Mesenteric fat pad (tissue), 1 donor: ENCODE measurements around the gene RAET1L. TPM values are rescaled to one million over a fixed set of nuclear protein-coding genes. Genes with fewer than 3 reads are reported as not detected.
A peak's percentile ranks its signal among the peaks of the same experiment; 100 is the strongest.
"Not testable (repeated sequence)": the region's sequence is repeated elsewhere in the genome, so short reads cannot be mapped to it uniquely, and the experiment has no call there.

Experiments used
- DNase-seq: peaks from one replicate; pipeline ENCODE4 v3.0.0-alpha.2; 2020; ENCODE audit warnings: low spot score
- total RNA-seq: library from RNA; stranded (reverse); fragmentation: NEBNext Ultra II Directional; extraction: Animal tissue kit (Norgen Biotek cat#: 25700); gene quantifications from one replicate; pipeline ENCODE4 v1.2.1, GENCODE V29; 2021
- donor health status: DM: yes; HTN: yes; CAD: no.

RAET1L gene
- total RNA-seq, 1 donor from 2014 or later: not detected

DNA sequence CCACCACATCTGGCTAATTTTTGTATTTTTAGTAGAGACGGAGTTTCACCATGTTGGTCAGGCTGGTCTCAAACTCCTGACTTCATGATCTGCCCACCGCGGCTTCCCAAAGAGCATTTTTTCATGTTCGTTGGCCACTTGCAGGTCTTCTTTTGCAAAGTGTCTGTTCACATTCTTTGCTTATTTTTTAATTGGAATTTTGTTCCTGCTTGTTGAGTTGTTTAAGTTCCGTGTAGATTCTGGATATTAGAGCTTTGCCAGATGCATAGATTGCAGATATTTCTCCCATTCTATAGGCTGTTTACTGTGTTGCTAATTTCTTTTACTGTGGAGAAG is 8.2 kb downstream of the RAET1L start:
- not testable (repeated sequence) for DNase-seq

DNA sequence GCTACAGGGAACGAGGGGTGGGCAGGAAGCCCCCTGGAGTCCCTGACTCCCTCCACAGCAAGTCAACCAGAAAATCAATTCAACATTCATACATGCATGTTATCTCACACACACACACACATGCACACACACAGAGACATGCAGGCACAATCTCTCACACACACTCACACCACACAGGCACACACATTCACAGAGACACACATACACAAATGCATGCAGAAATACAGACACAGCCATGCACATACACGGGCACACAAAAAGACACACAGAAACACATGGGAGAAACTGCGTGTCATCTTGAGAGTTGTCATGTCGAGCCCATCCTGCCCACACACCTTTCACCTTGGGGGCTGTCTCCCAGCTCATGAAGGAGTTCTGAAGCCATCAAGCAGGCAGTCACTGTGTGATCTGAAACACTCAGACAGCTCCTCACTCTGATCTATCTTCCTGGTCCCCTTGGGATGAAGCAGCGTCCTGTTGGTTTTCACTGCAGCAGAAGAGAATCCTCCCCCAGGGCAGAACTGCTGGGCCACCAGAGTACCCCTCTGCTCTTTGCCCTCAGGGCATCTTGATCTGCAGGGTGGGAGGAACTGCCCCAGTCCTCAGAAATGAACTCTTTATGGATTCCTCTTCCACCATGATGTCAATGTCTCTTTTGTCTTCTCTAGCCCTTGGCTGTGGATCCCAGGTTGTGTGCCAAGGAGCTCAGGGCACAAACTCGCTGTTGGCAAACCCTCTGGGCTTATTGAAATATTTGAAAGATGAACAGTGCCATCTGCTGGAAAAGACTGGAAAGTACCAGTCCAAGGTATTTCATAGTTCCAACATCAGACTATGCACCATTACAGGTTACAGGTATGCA is 8.8 kb downstream of the RAET1L start:
- peak; percentile 49 for DNase-seq

DNA sequence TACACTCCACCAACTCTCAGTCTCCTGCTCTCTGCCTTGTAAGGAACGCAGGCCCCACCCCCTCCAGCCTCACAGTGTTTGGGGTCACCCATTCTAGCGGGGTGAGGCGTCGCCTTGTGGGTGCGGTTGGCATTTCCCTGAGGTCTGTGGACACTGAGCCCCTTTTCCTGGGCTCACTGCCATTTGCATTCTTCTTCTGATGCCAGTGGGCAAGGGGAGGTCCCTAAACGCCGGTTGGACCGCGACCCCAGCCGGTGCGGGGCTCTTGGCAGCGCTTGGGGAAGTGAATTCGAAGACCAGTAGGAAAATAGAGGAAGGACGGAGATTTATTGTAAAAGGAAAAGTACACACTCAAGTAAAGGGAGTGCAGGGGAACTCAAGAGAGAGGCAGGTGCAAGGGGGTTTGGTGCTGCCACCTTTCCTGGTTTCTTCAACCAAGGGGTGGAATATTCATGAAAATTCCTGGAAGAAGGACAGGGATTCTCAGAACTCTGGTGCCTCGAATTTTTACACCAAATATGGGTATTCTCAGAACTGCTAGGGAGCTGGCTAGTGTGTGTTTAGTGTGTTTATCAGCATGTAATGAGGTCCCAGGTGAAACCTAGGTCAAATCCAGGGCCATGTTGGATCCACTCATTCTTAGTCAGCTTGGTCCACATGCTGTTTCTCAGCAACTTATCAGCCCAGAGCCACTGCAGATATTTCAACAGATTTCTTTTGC is 9.9 kb downstream of the RAET1L start:
- DNase-seq: peak; percentile 74

DNA sequence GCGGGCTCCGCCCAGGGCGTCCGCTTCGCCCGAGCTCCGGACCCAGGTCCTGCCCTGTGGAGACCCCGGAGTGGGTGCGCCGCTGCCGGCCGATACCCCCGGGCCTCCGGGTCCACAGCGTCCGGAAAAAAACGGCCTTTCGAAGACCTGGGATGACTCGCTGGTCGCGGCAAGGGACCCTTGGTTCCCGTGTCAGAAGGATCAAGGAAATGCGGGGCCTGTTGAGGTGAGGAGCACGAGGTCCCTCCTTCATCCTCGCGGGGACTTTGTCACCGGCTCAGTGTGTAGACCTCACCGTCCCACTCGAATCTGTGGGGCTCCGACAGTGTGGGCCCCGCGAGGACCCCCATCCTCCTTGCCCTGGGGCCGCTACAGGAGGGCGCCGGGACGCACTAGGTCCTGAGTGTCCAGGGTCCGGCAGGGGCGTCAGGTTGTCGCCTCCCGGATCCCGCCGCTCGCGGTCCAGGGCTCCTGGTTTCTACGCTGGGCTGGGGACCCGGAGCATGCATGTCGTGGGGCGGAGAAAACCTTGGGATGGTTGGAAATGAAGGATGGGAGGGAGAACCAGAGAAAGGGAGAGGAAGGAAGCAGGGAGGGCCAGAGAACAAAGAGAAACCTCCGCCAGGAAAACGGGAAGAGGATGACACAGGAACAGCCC is 10.6 kb downstream of the RAET1L start:
- not testable (repeated sequence) for DNase-seq

DNA sequence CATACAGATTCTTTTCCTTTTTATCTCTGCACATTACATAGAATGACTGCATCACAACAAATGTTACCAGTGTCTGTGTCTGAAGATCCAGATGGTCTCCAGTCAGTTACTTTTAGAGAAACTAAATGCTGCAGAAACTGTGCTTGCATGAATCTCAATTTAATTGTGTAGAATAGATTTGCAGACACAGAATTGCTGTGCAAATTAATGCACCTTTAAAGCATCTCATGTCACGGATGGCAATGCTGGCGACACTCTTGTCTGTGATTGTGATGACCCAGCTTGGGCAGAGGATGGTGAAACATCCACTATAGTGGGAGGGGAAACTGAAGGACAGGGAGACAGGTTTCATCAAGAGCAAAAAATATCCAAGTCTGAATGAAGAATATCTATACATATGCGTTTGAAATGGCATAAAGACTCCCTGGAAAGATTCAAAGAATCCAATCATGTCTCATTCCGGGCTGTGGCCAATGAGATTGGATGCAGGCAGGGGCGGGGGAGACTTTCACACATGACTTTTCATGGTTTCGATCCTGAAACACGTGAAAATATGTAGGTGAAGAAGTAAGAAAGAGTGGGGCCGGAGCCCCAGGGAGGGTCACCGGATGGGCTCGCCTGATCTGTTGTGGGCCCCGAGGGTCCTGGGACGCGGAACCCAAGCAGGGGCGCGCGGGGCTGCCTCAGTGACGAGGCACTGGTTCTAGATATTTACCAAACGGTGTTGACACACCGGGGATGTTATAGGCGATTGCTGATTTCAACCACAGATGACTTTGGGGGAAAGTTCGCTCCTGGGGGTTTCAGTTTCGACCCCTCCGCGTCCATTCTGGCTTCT is 11.3 kb downstream of the RAET1L start:
- DNase-seq: not testable (repeated sequence)

DNA sequence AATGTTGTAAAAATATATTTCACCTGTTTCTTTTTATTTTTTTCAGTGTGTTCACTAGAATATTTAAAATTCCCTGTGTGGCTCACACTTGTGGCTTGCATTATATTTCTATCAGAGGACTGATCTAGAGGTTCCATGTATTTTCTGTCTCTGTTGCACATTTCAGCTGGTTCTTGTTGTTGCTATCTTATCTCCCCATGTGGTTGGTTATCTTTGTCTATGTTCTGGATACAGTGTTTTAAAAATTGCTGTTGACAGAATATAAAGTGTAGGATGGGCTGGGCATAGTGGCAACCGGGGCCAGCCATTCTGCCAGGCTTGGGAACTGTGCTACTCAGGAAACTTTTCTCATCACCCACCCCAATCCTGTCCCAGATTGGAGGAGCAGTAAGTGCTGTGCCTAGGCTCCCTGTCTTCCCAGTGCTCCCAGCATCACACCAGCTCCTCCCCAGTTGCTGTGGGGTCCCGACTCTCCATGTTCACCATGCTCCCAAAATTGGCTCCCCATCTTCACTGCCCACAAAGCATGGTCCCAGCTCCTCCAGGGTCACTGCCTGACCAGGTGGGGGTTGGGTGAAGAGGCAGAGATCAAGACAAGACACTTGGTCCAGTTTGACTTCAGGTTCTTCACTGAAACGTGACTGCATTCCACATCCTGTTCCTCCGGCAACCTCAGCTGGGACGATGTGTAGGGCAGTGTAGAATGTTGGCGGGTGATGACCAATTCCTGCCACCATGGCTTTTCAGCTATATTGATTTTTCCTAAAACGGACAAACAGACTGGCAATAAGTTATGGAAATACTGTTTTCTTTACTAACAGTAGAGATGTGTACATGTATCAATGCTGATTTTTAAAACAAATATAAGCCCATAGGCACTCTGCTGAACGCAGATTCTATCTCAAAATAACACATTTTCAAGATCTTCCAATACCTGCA is 12.2 kb downstream of the RAET1L start:
- DNase-seq: peak; percentile 67

DNA sequence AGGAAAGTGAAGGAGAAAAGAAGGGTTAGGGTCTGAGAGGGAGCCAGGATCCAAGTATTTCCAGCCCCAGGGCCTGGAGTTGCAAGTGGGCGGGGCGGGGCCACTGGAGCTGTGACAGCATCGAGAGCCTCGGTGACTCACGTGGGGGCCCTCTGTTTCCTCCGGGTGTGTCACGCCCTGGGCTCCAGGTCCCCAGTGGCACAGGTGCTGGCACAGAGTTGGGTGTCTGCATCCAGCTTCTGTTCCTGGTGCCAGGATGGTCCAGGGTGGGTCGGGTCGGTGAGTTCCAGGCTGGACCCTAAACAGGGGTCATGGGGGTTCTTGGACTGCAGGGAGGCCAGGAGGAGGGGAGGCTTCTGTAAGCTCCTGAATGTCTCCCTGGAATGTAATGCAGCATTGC is 16.7 kb downstream of the RAET1L start:
- peak; percentile 84 for DNase-seq

DNA sequence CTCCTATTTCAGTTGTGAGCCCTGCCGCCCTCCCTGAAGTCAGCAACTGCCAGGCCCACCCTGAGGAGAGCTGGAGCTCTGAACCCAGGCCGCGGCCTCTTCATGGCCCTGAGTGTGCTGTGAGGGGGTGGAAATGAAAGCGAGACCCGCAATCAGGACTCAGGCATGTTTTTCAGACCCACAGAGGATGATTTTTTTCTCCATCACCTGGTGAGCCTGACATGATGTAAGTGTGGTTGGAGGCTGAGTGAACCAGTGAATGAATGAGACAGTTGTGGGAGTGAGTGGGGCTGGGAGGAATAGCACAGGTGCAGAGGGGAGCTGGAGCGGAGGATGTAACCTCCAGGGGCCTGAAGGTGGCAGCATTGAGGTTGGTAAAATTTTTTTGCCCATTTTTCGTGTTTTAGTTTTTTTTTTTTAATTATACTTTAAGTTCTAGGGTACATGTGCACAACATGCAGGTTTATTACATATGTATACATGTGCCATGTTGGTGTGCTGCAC is 18.3 kb downstream of the RAET1L start:
- no peak for DNase-seq

DNA sequence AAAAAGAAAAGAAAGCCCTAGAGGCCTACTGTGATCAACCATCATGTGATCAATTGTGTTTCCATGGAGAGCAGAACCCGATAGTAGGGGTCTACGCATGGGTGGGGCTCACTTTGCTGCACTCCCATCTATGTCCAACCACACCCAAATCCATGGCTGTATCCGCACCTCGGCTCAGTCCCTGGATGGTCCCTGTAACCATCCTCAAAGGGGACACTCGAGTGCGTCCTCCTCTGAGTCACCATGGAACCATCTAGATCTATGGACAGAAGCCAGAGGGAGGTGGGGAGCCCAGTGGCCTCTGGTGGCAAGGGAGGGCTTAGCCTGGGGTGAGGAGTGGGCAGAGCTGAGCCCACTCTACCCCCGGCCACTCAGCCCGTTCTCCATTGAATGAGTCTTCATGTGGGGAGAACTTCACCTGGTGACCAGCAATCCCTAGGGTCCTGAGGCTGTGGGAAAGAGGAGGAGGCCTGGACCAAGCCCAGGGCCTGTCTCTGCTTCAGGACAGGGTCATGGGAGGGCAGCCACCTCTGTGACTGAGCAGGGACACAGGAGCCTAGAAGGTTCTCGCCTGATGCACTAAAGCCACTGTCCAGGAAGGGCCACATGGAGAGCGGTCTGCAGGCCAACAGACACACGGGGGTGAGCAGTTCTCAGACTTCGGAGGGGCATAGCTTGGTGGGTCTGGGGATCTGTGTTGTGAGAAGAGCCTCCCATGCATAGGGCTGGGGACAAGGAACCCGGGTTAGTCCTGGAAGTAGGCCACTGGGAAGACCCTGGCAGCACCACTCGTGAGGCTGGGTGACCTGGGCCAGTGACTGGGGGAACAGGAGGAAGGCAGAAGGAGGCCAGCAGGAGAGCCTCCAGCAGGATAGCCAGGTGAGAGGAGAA is 19.3 kb downstream of the RAET1L start:
- peak; percentile 76 for DNase-seq

DNA sequence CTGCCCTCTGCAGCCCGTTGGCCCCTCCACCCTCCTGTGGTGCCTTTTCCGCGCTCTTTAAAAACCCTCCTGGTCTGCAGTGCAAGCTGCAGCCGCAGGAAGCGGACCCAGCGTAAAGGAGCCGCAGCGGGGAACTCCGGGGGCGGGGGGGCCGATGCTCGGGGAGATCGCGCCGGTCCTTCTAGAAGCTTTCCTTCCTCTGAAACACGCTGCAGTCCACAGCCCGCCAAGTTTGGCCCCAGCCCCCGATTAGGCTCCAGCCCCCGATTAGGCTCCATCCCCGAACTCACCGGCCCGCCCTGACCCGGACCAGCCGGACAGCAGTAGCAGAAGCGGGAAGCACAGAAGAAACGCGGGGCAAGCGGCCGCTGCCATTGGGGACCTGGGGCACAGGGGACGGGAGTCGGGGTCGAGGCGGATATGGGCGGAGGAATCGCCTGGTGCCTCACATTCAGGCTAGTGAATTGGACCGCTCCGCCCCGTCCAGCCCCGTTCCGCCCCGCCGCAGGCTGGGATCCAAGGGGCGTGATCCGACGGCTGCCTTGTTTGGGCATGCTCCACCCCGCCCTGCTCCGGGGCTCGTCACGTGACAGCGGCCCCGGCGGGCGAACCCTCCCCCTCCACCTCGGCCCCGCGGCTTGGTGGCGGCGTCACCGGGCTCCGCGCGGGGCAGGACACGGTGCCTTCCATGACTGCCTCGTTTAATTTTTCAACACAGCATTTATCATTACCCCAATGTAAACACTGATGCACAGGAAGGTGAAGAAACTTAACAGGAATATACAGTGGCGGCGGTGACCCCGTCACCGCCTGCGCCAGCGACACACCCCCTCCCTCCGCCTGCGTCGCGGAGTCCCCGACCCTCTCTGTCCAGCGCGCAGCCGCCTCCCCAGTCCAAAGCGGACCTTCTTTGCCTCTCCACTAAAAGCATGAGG is 20.3 kb downstream of the RAET1L start:
- DNase-seq: peak; percentile 97

DNA sequence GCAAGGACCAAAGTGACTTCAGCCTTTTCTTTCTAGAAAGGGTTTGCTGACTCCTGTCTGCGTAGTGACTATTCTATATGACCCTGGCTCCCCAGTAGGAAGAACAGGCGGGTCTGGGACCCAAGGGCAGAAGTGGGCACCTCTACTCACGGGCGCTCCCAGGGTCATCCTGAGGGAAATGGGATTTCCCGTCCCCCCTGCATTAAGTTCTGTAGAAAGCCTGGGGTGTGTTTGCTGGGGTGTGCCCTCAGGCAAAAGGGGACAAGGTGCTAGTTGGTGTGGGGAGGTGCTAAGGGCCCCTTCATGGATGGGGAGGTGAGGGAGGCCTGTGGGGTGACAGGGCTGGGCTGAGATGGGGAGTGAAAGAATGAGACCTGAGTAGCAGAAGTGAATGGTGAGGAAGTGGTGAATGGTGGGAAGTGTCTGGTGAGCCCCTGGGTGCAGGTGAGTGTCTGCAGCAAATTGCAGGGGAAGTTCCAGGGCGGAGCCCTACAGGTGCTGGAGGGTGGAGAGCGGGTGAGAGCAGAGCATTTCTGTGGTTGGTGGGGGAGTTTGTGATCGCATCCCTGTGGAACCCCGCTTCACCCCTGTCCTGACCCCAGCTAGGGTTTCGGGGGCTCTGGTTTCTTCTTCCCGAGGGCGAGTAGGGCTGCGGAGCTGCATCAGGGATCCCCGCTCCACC is 21.1 kb downstream of the RAET1L start:
- peak; percentile 41 for DNase-seq

DNA sequence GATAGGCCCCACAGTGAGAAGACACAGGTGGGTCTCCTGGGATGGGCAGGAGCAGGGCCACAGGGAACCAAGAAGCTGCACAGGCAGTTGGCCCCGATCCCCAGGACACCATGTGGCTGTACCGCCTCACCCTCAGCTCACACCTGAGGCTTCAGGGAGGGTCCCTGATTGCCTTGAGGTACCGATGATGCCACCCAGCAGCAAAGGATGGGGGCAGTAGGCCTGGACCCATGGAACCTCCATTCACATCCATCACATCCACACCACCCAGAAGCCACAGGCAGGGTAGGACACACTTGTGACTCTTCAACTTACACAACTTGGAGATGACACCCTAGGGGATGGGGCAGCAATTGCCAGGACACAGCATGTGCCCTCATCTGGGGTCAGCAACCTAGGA is 21.7 kb downstream of the RAET1L start:
- peak; percentile 62 for DNase-seq

DNA sequence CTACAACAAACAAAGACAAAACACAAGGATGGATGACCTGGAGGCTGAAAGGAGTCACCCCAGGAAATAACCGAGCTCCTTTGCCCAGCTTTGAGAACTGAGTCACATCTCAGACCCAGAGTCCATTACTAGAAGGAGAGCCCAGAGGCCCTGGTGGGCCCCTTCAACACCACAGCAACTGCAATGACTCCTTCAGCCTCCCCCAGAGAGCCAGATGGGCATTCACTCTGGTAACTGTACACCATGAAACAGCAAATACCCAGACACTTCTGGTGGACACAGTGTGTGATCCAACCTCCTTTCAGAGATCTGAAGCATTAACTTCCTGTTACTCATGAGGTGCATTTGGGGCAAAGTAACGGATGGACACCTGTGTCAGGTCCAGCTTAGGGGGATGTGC is 22.6 kb downstream of the RAET1L start:
- peak; percentile 57 for DNase-seq

DNA sequence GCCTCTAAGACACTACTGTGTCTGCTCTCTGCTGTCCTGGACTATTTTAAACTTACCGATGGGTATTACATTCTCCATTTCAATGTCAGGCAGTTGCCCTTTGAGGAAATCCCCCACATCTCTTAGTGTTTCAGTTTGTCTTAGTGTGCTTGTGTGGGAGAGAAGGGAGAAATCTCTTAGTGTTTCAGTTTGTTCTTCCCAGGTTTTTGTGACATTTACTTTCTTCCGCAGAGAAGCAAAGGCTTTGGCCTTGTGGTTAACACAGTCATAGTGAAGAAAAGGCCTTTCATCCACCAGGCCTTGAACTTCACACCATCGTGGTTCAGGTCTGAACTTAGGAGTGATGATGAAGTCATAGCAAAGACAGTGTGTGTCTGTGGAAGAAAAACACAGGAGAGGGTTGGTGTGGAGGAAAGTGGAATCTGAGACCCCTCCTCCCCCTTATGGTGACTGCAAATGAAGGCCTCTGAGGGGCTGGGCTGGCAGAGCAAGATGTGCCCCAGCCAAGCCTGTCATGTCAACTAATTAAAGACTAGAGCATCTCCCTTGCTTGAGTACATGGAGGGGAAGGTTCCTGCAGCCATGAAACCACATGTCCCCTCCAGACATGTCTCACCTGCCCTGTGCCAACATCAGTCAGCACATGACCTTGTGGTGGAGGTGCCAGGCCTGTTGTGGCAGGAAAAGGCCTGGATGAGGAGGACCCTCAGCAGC is 23.9 kb downstream of the RAET1L start:
- DNase-seq: peak; percentile 45

DNA sequence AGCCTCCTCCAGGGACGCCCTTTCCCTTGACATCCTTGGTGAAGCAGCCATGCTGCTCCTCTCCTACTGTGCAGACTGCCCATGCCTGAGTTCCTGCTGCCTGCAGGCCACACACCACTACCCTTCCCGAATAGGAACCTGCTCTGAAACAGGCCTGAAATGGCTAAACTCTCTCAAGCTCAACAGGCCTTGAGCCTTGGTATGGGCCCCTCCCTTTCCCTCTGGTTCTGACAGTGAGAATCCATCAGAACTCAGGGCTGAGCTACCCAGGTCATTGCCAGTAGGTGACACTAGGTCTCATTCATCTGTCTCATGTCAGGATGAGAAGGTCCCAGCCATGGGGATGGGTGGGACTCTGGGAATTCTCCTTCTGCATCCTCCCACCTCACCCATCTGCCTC is 25.7 kb downstream of the RAET1L start:
- DNase-seq: peak; percentile 43

DNA sequence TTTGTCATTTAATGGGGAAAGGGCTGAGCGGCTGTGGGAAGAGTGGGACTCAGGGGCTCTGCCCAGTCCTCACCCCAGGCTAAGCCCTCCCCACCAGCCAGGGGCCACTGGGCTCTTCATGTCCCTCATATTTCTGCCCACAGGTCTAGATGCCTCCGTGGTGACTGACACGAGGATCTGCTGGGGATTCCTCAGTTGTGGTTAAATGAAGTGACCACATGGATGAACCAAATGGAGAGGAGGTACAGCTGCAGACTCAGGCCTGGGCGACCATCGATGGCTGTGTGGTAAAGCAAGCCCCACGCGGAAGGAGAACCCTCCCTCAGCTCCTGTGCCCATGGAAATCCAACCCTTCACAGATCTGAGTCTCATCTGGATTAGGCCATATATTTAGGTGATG is 29.4 kb downstream of the RAET1L start:
- no peak for DNase-seq
